ENCODE measurements around the gene PDXDC1.
"Not testable (repeated sequence)": the region's sequence is repeated elsewhere in the genome, so short reads cannot be mapped to it uniquely, and the experiment has no call there.

Gene PDXDC1

GRCh38 chr16:15135483-15136360 lies 160.9 kb downstream of the PDXDC1 start:
- not testable (repeated sequence) for DNase-seq

DNA sequence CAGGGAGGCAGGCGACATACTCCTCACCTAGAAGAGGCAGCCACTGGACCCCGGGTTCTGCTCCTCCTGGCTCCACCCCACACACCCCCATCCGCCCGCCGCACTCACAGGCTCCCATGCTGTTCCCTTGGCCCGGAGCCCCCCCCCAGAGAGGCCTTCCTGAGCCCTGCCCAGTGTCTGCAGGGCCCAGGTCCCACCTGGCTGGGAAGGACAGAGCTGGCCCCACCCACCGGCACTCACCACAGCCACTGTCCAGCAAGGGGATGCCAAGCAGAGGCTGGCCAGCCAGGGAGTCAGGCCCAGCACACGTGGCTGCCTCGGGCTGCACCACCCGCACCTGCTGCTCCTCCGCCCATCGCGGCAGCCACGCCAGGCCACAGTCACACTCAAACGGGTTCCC lies 162.7 kb downstream of the PDXDC1 start:
- not testable (repeated sequence) for DNase-seq

DNA sequence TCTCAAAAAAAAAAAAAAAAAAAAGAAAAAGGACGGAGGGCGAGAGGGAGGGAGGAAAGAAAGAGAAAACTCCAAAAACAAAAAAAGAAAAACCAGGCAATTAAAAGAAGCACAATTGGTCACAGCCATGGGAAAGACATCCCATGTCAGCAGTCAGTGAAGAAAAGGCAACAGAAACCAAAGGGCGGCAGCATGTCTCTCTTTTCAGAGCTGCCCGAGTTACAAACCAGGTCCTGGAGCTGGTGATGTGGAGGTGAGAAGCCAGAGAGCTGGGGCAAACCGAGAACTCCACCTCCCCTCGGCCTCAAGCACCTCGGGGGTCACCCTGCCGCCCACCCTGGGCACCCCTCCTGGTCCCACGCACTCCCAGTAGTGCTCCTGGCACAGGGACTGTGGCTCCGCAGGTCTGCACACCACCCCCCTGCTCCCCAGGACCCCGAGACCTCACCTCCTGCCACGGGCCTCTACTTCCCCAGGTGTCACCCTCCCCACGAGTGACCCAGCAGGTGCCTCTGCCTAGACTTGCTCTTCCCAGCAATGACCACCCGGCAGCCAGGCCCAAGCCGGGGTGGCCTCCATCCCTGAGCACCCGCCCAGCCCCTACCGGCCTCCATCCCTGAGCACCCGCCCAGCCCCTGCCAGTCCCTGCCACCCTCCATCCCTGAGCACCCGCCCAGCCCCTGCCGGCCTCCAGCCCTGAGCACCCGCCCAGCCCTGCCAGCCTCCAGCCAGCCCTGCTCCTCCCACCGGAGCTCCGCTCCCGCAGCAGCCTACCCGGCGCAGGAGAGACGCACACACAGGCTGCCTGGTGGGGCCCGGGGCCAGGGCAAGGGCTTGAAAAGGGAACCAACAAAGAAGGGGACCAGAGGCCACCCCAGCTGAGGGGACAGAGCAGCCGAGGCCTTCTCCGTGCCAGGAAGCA lies 165.9 kb downstream of the PDXDC1 start:
- peak; percentile 48 for DNase-seq

DNA sequence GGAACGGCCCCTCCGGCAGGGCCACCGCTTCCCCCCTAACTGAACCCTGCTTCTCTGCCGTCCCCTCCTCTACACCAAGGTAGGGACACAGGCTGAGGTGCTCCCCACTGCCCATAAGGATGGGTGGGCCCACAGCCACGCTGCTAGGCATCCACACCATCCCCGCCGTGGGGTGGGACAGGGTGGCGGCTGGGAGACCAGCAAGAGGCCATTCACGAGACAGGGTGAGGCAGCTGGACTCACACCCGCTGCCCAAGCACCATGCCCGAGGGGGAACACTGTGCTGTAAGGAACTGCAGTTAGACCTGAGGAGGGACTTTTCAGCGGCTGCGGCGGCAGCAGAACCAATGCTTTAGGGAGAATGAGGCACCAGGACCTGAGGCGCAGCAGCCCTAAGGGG lies 166.8 kb downstream of the PDXDC1 start:
- DNase-seq = peak; percentile 31

DNA sequence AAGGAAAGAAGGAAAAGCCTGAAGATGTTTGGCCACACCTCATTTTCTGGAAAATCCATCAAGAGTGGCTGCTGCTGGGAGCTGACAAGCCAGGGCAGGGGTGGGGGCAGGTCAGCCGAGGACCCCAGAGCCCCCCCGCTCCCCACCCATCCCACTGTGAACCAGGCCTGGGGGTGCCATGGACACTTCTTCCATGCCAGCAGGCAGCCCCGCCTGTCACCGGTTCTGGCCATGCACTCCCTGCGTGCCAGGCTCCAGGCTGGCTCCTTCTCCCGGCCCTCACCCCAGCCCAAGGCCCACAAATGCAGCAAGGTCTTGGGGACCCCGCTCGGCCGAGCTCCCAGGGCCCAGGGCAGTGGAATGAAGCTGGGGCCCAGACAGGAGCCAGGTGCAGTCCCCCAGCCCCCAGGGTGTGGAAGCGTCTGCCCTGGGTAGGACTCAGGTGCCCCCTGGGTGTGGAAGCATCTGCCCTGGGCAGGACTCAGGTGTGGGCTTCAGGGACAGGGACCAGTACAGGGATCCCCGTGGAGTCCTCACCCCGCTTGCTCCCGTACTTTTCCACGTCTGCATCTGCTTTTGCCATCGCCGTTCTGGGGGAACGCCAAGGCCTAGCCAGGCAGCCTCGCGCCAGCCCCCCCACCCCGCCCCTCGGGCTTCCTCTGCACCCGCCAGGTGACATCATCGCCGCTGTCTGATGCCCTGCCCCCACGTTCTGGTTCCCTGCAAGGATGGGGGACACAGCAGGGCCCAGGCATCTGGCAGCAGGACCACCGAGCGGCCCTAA lies 167.5 kb downstream of the PDXDC1 start:
- DNase-seq = peak; percentile 34

- not testable (repeated sequence) for DNase-seq
Observed at GRCh38 chr16:15142891-15143600, 168.2 kb downstream of the PDXDC1 start.

- DNase-seq = peak; percentile 55
Observed at GRCh38 chr16:15143601-15144091, 168.8 kb downstream of the PDXDC1 start.

- DNase-seq = peak; percentile 85
Observed at GRCh38 chr16:15144092-15144631, 169.3 kb downstream of the PDXDC1 start.

- DNase-seq = peak; percentile 35
Observed at GRCh38 chr16:15144781-15145417, 170.1 kb downstream of the PDXDC1 start.

- peak; percentile 86 for DNase-seq
Observed at GRCh38 chr16:15145418-15146263, 170.8 kb downstream of the PDXDC1 start.

GRCh38 chr16:15146264-15146662 lies 171.4 kb downstream of the PDXDC1 start:
- DNase-seq = not testable (repeated sequence)

DNA sequence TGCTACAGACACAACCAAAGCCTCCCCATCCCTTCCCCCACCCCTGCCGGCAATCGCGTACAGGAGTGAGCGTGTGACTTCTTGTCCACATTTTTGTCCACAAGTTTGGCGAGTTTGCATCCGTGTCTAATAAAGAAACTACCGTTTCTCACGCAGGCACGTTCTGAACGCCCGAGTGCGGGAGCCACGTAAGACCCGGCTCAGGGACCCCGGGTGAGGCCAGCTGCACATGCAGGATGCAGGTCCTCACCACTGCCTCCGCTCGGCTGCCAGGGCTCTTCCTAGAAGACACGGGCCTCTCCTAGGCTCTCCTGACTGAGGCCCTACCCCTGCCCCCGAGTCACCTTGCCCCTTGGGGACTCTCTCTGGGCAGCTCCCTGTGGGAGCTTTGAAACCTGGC lies 174.0 kb downstream of the PDXDC1 start:
- not testable (repeated sequence) for DNase-seq

- DNase-seq = not testable (repeated sequence)
Observed at GRCh38 chr16:15149260-15149659, 174.4 kb downstream of the PDXDC1 start.

- DNase-seq = peak; percentile 37
Observed at GRCh38 chr16:15154005-15154404, 179.2 kb downstream of the PDXDC1 start.

DNA sequence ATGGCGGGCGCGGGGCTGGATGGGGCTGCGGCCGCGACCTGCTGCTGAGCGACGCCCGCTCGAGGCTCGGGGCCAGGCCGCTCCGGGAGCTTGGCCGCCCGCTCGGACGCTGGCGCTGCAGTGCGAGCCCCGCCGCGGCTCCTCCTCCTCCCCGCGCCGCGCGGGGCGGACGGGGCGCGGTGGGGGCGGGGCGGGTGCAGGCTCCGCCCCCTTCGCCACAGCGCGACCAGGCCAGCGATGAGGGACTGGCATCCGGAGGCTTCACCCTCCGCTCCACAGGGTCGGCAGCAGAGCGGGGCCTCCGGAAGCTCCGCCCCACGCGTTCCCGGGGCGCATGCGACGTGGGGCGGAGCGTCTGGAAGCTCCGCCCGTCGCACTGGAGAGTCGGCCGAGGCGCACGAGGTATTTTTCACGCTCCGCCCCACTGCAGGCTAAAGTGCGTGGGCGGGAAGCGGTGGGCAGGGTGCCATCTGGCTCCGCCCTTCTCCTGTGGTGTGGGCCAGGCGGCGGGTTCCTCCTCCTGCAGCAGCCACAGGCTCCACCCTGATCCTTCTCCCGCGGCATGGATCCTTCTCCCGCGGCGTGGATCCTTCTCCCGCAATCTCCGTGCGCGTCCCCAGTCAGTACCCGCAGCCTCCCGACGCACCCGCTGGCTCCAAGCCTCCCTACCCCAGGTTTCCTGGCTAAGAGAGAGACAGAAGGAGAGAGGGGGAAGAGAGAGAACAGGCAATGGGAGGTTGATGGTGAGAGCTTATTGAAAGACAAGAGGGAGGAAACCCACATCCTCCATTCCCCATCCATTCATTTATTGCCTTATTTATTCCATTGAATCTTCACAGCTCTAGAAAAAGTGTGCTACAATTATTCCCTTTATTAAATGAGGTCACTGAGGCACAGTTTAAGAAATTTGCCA lies 180.1 kb downstream of the PDXDC1 start:
- DNase-seq = peak; percentile 90

DNA sequence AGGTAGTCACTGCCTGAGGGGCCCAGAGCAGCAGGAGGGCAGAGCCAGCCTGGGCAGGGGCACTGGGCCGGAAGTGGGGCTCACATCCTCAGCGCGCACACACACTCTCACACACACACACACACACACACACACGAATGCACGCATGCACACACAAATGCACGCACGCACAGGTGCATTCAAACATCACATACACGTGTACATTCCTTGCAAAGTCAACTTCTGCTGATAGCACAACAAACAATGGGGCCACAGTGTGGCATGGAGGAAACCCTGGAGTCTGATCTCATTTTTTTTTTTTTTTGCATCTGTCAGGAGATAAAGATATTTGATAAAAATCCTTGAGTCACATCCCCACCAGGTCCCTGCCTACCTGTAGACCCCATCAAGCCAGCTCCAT lies 182.8 kb downstream of the PDXDC1 start:
- DNase-seq = not testable (repeated sequence)

DNA sequence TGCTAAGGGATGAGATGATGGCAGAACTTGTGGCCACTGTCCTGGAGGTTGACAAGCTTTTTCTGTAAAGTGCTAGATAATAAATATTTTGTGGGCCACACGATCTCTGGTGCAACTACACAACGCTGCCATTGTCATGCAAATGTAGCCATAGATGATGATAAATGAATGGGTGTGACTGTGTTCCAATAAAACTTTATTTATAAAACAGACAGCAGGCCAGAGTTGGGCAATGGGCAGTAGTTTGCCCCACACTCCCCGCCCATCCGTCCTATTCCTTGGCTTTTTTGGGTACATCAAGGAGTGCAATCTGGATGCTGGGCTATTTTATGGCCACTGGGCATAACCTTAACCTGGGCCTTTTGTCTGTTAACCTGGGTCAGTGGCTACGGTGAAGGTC lies 184.8 kb downstream of the PDXDC1 start:
- not testable (repeated sequence) for DNase-seq

GRCh38 chr16:15160571-15160970 lies 185.7 kb downstream of the PDXDC1 start:
- not testable (repeated sequence) for DNase-seq

- DNase-seq = not testable (repeated sequence)
Observed at GRCh38 chr16:15163055-15163454, 188.2 kb downstream of the PDXDC1 start.

All from right hindlimb (tissue), 1 donor.